Stimulated activated CD4-positive, alpha-beta T cell treated with anti-CD3 and anti-CD28 coated beads, Interleukin-12 subunit alpha, Interleukin-12 subunit beta, amount 100 ng/mL, for 4 hours (primary cell): ENCODE measurements around the gene BAG2.
A peak's percentile ranks its signal among the peaks of the same experiment; 100 is the strongest.

ENCODE experiments used
- DNase-seq: peaks from one replicate; pipeline ENCODE4 v3.0.0-alpha.2; 2020

Gene BAG2

GRCh38 chr6:57172136-57173055, at the start of gene BAG2:
Gene BAG2 (plus strand): TSS chr6:57172326. CDS start chr6:57172698, 372 bp downstream.
- DNase-seq, result peak; percentile 87

- DNase-seq, result no peak
Measured at GRCh38 chr6:57123111-57123510, 49.0 kb upstream of the BAG2 start.

- DNase-seq, result no peak
Measured at GRCh38 chr6:57127763-57128162, 44.4 kb upstream of the BAG2 start.

- DNase-seq, result no peak
Measured at GRCh38 chr6:57130661-57131177, 41.4 kb upstream of the BAG2 start.

GRCh38 chr6:57134954-57135353, 37.2 kb upstream of the BAG2 start:
- no peak for DNase-seq

- no peak for DNase-seq
Measured at GRCh38 chr6:57135885-57136284, 36.2 kb upstream of the BAG2 start.

GRCh38 chr6:57137350-57137749, 34.8 kb upstream of the BAG2 start:
- DNase-seq, result no peak

GRCh38 chr6:57138026-57138425, 34.1 kb upstream of the BAG2 start:
- no peak for DNase-seq

- DNase-seq, result no peak
Measured at GRCh38 chr6:57141451-57142177, 30.5 kb upstream of the BAG2 start.

- DNase-seq, result no peak
Measured at GRCh38 chr6:57142178-57142525, 30.0 kb upstream of the BAG2 start.

- no peak for DNase-seq
Measured at GRCh38 chr6:57143690-57144089, 28.4 kb upstream of the BAG2 start.

GRCh38 chr6:57147401-57147800, 24.7 kb upstream of the BAG2 start:
- DNase-seq, result no peak

- no peak for DNase-seq
Measured at GRCh38 chr6:57147955-57148858, 23.9 kb upstream of the BAG2 start.

- DNase-seq, result no peak
Measured at GRCh38 chr6:57158658-57159057, 13.5 kb upstream of the BAG2 start.

GRCh38 chr6:57159127-57159526, 13.0 kb upstream of the BAG2 start:
- no peak for DNase-seq

GRCh38 chr6:57162028-57162427, 10.1 kb upstream of the BAG2 start:
- DNase-seq, result no peak

- DNase-seq, result no peak
Measured at GRCh38 chr6:57162516-57162915, 9.6 kb upstream of the BAG2 start.

- no peak for DNase-seq
Measured at GRCh38 chr6:57163956-57164355, 8.2 kb upstream of the BAG2 start.

- no peak for DNase-seq
Measured at GRCh38 chr6:57165080-57165479, 7.0 kb upstream of the BAG2 start.

GRCh38 chr6:57173056-57173885, 1.1 kb downstream of the BAG2 start:
- DNase-seq, result peak; percentile 22

GRCh38 chr6:57173886-57174510, 1.9 kb downstream of the BAG2 start:
- DNase-seq, result no peak
